OCI-M2 (cell line): ENCODE results near the gene FGD3.
"Not testable (repeated sequence)": the region's sequence is repeated elsewhere in the genome, so short reads cannot be mapped to it uniquely, and the experiment has no call there.

Source experiments
- DNase-seq: peaks from one replicate; lab custom pipeline; 2025; ENCODE audit not compliant: unreplicated experiment; lab: John Stamatoyannopoulos, UW

Gene FGD3

GRCh38 chr9:92947268-92948037, at the start of gene FGD3:
TSS of gene FGD3 (plus strand) at chr9:92947523. CDS start at chr9:92976257, 28,734 bp downstream.
- DNase-seq = no peak

- not testable (repeated sequence) for DNase-seq
These were observed 42.2 kb upstream of the FGD3 start for GRCh38 chr9:92905137-92905536.

GRCh38 chr9:92911511-92912475, 35.5 kb upstream of the FGD3 start:
- no peak for DNase-seq

- no peak for DNase-seq
These were observed 30.0 kb upstream of the FGD3 start for GRCh38 chr9:92917176-92917800.

- DNase-seq = no peak
These were observed 26.9 kb upstream of the FGD3 start for GRCh38 chr9:92920437-92920836.

DNA sequence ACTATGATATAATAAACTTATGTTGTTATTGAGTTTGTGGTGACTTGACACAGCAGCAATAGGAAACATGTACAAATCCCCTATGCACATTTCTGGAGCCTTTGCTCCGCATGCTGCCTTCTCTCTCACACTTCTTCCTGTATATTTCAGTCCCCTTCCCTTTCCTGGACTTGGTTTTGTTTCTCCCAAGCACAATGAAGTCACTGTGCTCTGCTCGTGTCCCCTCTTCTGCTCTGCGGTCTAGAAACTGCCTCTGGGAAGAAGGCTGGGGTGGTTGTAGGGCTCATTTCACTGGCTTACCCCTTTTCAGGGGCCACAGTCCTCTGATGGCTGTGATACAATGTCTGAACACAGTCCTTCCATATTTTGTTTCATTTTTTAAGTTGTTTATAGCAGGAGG, 15.7 kb upstream of the FGD3 start:
- no peak for DNase-seq

GRCh38 chr9:92934321-92934720, 13.0 kb upstream of the FGD3 start:
- no peak for DNase-seq

GRCh38 chr9:92938025-92938424, 9.3 kb upstream of the FGD3 start:
- DNase-seq = no peak

- DNase-seq = no peak
These were observed 5.5 kb upstream of the FGD3 start for GRCh38 chr9:92941861-92942260.

DNA sequence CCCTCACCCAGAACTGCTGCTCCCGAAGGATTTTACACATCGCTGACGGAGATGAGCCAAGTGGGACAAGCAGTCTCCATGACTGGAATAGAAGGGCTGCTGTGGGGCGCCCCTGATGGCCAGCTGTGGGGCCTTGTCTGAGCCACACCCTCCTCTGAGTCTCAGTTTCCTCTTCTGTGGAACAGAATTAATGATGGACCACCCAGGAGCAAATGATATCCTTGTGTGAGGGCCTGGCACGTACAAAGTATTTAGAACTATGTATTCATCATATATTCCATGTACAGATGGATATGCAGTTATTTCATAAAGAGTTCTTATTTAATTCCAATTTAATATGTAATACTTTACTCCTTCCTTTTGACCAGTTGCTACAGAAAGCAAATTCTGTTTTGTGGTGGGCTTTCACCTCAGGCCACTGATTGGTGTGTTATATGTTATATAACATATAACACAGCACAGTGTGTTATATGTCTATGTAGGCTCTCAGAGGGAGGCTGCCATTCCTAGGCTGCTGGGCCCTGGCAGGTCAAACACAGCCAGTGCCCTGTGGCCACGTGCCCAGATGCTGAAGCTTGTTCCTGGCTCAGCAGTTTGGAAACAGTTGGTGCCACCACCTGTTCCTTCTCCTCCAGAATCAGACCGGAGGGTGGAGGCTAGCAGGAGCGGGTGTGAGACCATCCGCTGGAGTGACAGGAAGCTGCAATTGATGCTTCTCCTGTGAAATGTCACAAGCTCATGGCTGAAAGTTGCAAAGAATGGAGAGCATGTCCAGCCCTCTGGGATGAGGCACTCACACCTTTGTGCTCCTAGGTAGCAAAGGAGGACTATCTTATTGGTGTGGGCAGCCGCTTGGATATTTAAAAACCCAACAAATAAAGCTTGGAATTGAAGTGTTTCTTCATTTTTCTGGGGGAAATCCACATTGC, 4.4 kb upstream of the FGD3 start:
- no peak for DNase-seq

DNA sequence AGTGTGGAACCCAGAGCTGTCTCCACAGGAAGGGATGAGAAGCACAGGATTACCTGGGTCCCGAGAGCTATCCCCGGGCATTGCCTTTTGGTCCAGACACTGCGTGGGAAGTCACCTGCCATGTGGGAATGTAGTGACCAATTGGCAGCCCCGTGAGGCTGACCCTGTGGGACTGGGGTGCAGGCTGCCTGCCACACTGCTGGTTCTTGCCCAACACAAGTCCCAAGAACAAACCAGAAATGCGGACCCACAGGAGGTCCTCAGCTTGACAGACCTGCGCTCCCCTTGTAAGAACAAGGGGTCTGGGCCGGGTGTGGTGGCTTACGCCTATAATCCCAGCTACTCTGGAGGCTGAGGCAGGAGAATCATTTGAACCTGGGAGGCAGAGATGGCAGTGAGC, 2.4 kb upstream of the FGD3 start:
- DNase-seq = no peak

DNA sequence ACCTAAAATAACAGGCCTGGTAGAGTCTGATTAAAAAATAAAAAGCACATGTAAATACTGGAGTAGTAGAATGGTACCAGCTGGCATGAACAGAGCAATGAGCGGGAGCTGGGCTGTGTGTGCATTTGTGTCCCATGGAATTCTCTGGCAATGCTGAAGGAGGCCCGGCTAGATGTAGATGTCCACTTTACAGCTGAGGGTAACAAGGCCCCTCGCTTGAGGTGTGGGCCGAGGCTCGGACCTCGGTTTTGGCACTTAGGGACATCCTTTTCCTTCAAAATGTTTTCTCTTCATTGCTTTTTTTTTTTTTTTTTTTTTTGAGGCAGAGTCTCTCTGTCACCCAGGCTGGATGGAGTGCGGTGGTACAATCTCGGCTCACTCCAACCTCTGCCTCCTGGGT, 1.5 kb upstream of the FGD3 start:
- no peak for DNase-seq

DNA sequence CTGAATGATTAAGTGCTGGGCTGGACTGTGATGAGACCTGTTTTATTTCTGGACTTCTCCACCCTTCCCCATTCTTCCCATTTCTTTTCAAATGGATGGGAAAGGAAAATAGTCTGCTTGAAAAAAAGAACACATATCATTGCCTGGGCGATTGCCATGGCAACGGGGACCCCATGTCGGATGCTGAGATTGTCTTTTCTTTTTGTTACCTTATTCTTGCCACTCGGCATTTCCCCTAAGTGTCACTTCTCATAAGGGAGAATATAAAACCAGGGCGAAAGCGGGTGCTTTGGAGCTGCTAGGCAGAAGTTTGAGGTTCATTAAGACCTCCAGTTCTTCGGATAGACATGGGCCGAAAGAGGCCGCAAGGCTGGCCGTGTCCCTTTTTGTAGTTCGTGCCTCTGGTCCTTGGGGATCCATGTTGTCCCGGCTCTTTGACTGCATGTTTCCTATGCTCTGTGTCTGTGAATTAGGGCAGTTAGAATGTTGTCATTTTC, 763 bp downstream of the FGD3 start:
- no peak for DNase-seq

- no peak for DNase-seq
These were observed 1.3 kb downstream of the FGD3 start for GRCh38 chr9:92948632-92949031.

DNA sequence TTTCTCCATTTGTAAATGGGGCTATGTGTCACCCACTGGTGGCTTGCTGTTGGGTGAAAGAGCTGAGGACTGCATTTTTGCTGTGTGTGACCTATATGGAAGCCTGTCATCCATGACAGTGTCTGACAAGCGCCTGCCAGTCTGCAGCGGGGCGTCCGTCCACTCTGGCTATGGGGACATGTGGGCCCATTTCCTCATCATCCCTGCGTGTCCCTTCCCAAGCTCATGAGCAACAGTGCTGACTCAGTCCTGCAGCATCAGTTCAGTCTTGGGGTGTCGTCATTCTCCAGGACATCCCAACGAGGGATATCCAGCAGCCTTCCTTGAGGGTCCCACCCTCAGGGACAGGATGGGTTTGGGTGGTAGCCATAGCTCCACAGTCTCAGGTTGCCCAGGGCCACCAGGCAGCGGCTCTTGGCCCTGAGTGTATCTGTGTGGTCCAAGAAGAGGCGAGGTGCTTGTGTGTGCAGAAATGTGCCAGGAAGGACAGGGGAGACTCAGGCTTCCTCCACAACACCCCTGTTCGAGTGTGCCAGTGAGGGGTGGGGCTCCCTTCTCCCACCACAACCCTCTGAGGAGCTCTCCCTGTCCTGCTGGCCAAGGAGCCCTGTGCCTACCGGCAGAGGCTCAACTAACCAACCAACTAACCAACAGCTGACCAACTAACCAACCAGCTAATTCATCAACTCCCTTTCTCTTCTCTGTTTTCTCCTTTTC, 2.1 kb downstream of the FGD3 start:
- DNase-seq = no peak

- DNase-seq = no peak
These were observed 3.1 kb downstream of the FGD3 start for GRCh38 chr9:92950359-92950955.

GRCh38 chr9:92952906-92953610, 5.7 kb downstream of the FGD3 start:
- DNase-seq = no peak

DNA sequence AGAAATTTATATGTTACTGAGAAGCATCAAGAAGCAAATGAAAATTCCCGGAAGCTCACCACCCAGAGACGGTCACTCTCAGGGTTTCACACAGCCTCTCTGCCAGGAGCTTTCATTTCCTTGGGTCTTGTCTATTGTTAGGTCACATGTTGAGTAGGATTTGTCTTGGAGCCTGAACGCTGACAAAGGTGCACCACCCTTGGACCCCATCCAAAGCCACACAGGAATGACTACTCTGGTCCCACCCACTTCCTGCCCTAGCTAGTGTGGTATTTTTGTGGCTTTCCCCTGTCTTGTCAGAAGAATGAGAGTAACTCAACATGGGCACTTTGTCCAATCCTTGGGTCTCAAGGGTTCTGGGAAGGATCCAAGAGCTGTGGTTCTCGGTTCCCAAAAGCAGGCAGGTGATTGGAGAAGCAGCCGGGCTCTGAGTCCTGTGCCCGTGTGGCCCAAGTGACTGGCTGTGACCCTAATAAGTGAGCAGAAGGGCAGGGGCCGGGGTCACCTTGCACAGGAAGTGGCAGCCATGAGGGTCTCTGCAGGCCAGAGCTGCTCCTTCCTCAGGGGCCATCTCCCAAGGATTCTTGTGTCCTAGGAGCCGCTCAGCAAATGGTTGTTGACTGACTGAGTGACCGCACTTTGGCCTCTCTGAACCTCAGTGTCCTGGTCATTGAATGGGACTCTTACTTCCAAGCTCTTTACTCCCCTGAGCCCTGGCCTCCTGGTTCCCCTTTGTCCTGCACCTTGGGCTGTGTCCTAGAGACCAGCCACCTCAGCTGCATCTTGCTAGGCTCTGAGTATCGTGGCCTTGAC, 6.9 kb downstream of the FGD3 start:
- DNase-seq = no peak
